Brain microvascular endothelial cell (primary cell): ENCODE results near the gene TMEM131.

Experiments used
- DNase-seq: peaks from one replicate; pipeline ENCODE4 v3.0.0-alpha.2; 2020
- H3K27ac ChIP-seq: fragments of 250-450 bp; sonication (Bioruptor Pico); 2 replicates; pipeline ENCODE4 v1.5.1; 2020; ENCODE audit warnings: mild to moderate bottlenecking, moderate library complexity
- H3K27me3 ChIP-seq: fragments of 250-450 bp; sonication (Bioruptor Pico); replicated peaks from 2 replicates; pipeline ENCODE4 v1.5.1; 2020; ENCODE audit warnings: mild to moderate bottlenecking
- H3K36me3 ChIP-seq: fragments of 250-450 bp; sonication (Bioruptor Pico); replicated peaks from 2 replicates; pipeline ENCODE4 v1.5.1; 2020; ENCODE audit warnings: mild to moderate bottlenecking
- H3K4me3 ChIP-seq: 2 replicates; pipeline ENCODE4 v1.5.1; 2011; ENCODE audit warnings: low read depth, mild to moderate bottlenecking, control low read depth, low read length, moderate library complexity
- CTCF ChIP-seq: IDR thresholded peaks from 2 replicates; pipeline ENCODE4 v1.5.1; 2011; ENCODE audit warnings: low read depth, mild to moderate bottlenecking, moderate library complexity, low read length, control low read depth, inconsistent platforms; ENCODE audit errors: missing control alignments
- in situ Hi-C: cut with HindIII; loops from 2 replicates; pipeline ENCODE4 v1.10.0; 2017; ENCODE audit warnings: low sequenced_read_pairs, low pct_ligation_motif_present

The TMEM131 gene

GRCh38 chr2:97992836-97993825 lies 2.6 kb downstream of the TMEM131 start:
- in situ Hi-C loops, result no loop called here
- no peak for TF ChIP-seq CTCF
- H3K27ac ChIP-seq, result no peak overlapping the region
- H3K36me3 ChIP-seq, result no peaks in the 10 kb centered on the region
- H3K4me3 ChIP-seq, result no peak overlapping the region
- no peaks in the 10 kb centered on the region for H3K27me3 ChIP-seq
- no peak for DNase-seq

GRCh38 chr2:97991081-97991856 lies 4.5 kb downstream of the TMEM131 start:
- no peak for TF ChIP-seq CTCF
- in situ Hi-C loops, result no loop called here
- Histone ChIP-seq H3K27me3 (no peaks in the 10 kb centered on the region), H3K36me3 (no peaks in the 10 kb centered on the region), H3K27ac (no peak overlapping the region), H3K4me3 (no peak overlapping the region)
- DNase-seq, result no peak

GRCh38 chr2:97988722-97989121 lies 7.0 kb downstream of the TMEM131 start:
- Histone ChIP-seq H3K27ac (no peak overlapping the region), H3K27me3 (no peaks in the 10 kb centered on the region), H3K36me3 (no peaks in the 10 kb centered on the region), H3K4me3 (no peak overlapping the region)
- in situ Hi-C loops, result no loop called here
- no peak for TF ChIP-seq CTCF
- no peak for DNase-seq

- Histone ChIP-seq H3K27me3 (no peaks in the 10 kb centered on the region), H3K4me3 (no peak overlapping the region), H3K36me3 (no peaks in the 10 kb centered on the region), H3K27ac (no peak overlapping the region)
- no peak for DNase-seq
- TF ChIP-seq CTCF, result no peak
- in situ Hi-C loops, result no loop called here
Measured at GRCh38 chr2:97985998-97986397, 9.8 kb downstream of the TMEM131 start.

- in situ Hi-C loops, result no loop called here
- Histone ChIP-seq H3K27me3 (no peaks in the 10 kb centered on the region), H3K36me3 (no peaks in the 10 kb centered on the region), H3K4me3 (no peak overlapping the region), H3K27ac (no peak overlapping the region)
- no peak for TF ChIP-seq CTCF
- DNase-seq, result no peak
Measured at GRCh38 chr2:97983698-97984097, 12.1 kb downstream of the TMEM131 start.
